Osteoblast (primary cell): ENCODE results near the gene DOCK1. TPM values are rescaled to one million over a fixed set of nuclear protein-coding genes. Genes with fewer than 3 reads are reported as not detected.

Source experiments
- DNase-seq: peaks from one replicate; pipeline ENCODE4 v3.0.0; 2011; ENCODE audit warnings: low spot score, mixed read lengths; ENCODE audit not compliant: insufficient read length; ENCODE audit errors: missing footprints
- H2AFZ ChIP-seq: 2 replicates; pipeline ENCODE4 v1.6.0; 2011; ENCODE audit warnings: mild to moderate bottlenecking, low read length
- H3K27ac ChIP-seq: 2 replicates; pipeline ENCODE4 v1.5.1; 2011; ENCODE audit warnings: mild to moderate bottlenecking, low read depth, low read length, moderate library complexity
- H3K27me3 ChIP-seq: 2 replicates; pipeline ENCODE4 v1.6.0; 2012; ENCODE audit warnings: mild to moderate bottlenecking, control low read depth, inconsistent platforms, low read length, moderate library complexity; ENCODE audit not compliant: insufficient read depth
- H3K36me3 ChIP-seq: 2 replicates; pipeline ENCODE4 v1.5.1; 2011; ENCODE audit warnings: mild to moderate bottlenecking, low read length, control low read depth, moderate library complexity; ENCODE audit not compliant: insufficient read depth
- H3K4me1 ChIP-seq: 2 replicates; pipeline ENCODE4 v1.5.1; 2011; ENCODE audit warnings: mild to moderate bottlenecking, low read length, control low read depth, moderate library complexity; ENCODE audit not compliant: insufficient read depth
- H3K4me2 ChIP-seq: 2 replicates; pipeline ENCODE4 v1.6.0; 2011; ENCODE audit warnings: mild to moderate bottlenecking, low read length; ENCODE audit not compliant: insufficient read depth
- H3K4me3 ChIP-seq: fragments of 200-600 bp; sonication (generic); 3 replicates; pipeline ENCODE4 v1.5.1; 2012; ENCODE audit warnings: mild to moderate bottlenecking, low read length, inconsistent platforms; ENCODE audit not compliant: insufficient read depth
- H3K79me2 ChIP-seq: 2 replicates; pipeline ENCODE4 v1.6.0; 2012; ENCODE audit warnings: mild to moderate bottlenecking, low read length, control low read depth, inconsistent platforms; ENCODE audit not compliant: insufficient read depth
- H3K9me3 ChIP-seq: 2 replicates; pipeline ENCODE4 v1.5.1; 2011; ENCODE audit warnings: low read depth, low read length, control low read depth
- H4K20me1 ChIP-seq: 2 replicates; pipeline ENCODE4 v1.6.0; 2012; ENCODE audit warnings: mild to moderate bottlenecking, low read length, control low read depth; ENCODE audit not compliant: insufficient read depth
- total RNA-seq: library from RNA; depleted of rRNA; stranded (reverse); fragments of >200 nt; gene quantifications from 2 replicates; pipeline ENCODE4 v1.2.3, GENCODE V29; 2012
- TF ChIP-seq, protein P1 (sequence below): IDR thresholded peaks from 2 replicates; pipeline ENCODE4 v1.5.1; 2011; ENCODE audit warnings: mild to moderate bottlenecking, low read depth, low read length, moderate library complexity; ENCODE audit errors: extremely low read depth

The DOCK1 gene
- total RNA-seq, 1 donor: 80.3 TPM

DNA sequence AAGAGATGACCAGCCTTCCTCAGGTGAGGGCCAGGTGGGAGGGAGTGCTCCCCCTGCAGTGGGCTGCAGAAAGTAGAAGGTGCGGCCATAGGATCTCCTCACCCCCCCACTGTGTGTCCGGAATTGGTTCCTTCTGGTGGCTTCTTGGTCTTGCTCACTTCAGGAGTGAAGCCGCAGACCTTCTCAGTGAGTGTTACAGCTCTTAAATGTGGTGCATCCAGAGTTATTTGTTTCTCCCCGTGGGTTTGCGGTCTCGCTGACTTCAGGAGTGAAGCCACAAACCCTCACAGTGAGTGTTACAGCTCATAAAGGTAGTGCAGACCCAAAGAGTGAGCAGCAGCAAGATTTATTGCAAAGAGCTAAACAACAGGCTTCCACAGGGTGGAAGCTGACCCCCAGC is 553.6 kb downstream of the DOCK1 start:
- H3K4me1 ChIP-seq: no peaks in the 10 kb centered on the region
- no peak overlapping the region for H3K27ac ChIP-seq
- no peaks in the 10 kb centered on the region for H3K27me3 ChIP-seq
- no peak overlapping the region for H3K4me2 ChIP-seq
- H2AFZ ChIP-seq: no peak overlapping the region
- no peak overlapping the region for H3K4me3 ChIP-seq
- DNase-seq: no peak
- no peaks in the 10 kb centered on the region for H3K9me3 ChIP-seq
- TF ChIP-seq, protein P1, sequence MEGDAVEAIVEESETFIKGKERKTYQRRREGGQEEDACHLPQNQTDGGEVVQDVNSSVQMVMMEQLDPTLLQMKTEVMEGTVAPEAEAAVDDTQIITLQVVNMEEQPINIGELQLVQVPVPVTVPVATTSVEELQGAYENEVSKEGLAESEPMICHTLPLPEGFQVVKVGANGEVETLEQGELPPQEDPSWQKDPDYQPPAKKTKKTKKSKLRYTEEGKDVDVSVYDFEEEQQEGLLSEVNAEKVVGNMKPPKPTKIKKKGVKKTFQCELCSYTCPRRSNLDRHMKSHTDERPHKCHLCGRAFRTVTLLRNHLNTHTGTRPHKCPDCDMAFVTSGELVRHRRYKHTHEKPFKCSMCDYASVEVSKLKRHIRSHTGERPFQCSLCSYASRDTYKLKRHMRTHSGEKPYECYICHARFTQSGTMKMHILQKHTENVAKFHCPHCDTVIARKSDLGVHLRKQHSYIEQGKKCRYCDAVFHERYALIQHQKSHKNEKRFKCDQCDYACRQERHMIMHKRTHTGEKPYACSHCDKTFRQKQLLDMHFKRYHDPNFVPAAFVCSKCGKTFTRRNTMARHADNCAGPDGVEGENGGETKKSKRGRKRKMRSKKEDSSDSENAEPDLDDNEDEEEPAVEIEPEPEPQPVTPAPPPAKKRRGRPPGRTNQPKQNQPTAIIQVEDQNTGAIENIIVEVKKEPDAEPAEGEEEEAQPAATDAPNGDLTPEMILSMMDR: no peak
- no peaks in the 10 kb centered on the region for H3K79me2 ChIP-seq
- no peaks in the 10 kb centered on the region for H4K20me1 ChIP-seq
- no peaks in the 10 kb centered on the region for H3K36me3 ChIP-seq

DNA sequence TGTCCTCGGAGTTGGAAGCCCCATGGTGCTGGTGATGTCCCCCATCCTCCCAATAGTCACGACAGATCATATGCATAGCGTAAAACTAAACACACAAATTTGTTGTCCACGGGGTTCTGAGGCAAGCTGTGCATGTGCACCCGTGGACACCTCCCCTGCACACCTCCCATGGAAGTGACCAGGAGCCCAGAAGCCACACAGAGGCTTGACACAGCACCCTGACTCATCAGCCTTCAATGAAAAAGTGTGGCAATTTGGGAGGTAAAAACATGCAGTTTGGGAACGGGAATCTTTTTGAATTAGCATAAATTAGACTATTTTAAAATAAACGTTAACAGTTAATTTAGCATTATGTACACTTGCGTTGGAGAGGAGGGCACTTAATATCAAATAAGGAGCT is 554.7 kb downstream of the DOCK1 start:
- Histone ChIP-seq H3K27me3 (no peaks in the 10 kb centered on the region), H2AFZ (no peak overlapping the region), H3K79me2 (no peaks in the 10 kb centered on the region), H3K27ac (no peak overlapping the region), H3K4me2 (peak overlapping the region; percentile 19), H3K4me1 (no peaks in the 10 kb centered on the region), H3K9me3 (no peaks in the 10 kb centered on the region), H3K36me3 (no peaks in the 10 kb centered on the region), H4K20me1 (no peaks in the 10 kb centered on the region), H3K4me3 (no peak overlapping the region)
- TF ChIP-seq, protein P1: no peak
- no peak for DNase-seq

DNA sequence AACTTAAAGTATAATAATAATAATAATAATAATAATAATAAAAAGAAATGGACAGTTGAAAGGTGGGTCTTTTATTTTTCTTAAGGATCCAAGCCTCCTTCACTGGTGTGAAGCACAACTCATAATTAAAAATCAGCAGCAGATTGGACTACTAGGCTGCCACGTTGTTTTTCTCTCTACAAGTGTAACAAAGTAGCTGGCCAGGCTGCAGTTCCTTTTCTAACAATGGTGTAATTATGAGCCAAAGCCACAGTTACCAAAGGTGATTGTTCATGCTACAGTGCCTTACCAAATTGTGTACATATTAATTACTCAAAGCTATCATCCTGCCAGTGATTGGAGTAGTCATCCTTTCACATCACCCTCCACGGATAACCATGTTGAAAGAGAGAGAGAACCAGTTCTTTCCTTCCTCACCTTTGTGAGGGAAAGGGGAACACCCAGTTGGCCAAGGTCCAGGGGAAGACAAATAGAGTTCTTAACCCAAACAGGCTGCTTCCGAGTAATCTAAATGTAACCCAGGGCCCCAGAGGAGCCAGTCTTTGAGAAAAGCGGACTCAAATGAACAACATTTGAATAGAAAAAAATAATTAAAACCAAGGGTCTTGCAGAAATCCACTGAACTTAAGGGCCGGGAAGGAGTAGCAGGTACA is 557.5 kb downstream of the DOCK1 start:
- Histone ChIP-seq H3K4me2 (no peak overlapping the region), H3K27me3 (no peaks in the 10 kb centered on the region), H3K4me1 (no peaks in the 10 kb centered on the region), H3K79me2 (no peaks in the 10 kb centered on the region), H2AFZ (no peak overlapping the region), H3K27ac (no peak overlapping the region), H3K9me3 (no peaks in the 10 kb centered on the region), H3K4me3 (no peak overlapping the region), H3K36me3 (no peaks in the 10 kb centered on the region), H4K20me1 (no peaks in the 10 kb centered on the region)
- TF ChIP-seq, protein P1: no peak
- no peak for DNase-seq

DNA sequence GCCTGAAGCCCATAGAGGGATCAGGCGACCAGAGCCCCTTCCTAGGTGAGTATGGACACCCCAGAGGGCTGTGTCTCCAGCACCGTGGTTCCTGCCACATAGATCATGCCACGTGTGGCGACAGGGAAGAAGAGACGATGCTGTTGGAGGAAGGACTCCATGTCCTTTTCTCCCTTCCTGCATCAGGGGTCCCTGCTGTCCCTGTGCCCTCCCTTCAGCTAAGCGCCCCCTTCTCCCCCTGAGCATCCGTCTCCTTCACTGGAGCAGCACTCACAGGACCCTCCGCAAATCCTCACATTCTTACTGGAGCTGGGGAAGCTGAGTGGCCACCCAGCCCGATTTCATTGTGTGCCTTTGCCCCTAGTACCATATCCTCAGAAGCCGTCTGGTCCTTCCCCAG is 558.3 kb downstream of the DOCK1 start:
- Histone ChIP-seq H3K36me3 (no peaks in the 10 kb centered on the region), H3K27me3 (no peaks in the 10 kb centered on the region), H3K27ac (no peak overlapping the region), H2AFZ (no peak overlapping the region), H3K4me2 (no peak overlapping the region), H4K20me1 (no peaks in the 10 kb centered on the region), H3K9me3 (no peaks in the 10 kb centered on the region), H3K4me3 (no peak overlapping the region), H3K4me1 (no peaks in the 10 kb centered on the region), H3K79me2 (no peaks in the 10 kb centered on the region)
- no peak for DNase-seq
- TF ChIP-seq, protein P1: no peak
